Measurements from ENCODE around the gene FGF7.
"Not testable (repeated sequence)": the region's sequence is repeated elsewhere in the genome, so short reads cannot be mapped to it uniquely, and the experiment has no call there.

The FGF7 gene

DNA sequence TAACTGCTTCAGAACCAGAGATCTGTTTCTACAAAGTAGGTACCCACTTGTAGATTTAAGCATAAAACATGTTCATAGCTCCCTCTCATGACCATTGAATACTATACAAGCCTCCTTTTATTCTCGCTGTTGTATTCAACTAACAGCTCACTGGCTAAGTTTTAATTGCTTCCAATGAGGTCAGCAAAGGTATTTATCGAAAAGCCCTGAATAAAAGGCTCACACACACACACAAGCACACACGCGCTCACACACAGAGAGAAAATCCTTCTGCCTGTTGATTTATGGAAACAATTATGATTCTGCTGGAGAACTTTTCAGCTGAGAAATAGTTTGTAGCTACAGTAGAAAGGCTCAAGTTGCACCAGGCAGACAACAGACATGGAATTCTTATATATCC, at the start of gene FGF7:
TSS of gene FGF7 (plus strand) at position 222 of the 400 bp plus-strand sequence. CDS start 1,056 bp downstream, outside the sequence.
- peak; percentile 91 for DNase-seq (ENCODE audit: low read depth)

DNA sequence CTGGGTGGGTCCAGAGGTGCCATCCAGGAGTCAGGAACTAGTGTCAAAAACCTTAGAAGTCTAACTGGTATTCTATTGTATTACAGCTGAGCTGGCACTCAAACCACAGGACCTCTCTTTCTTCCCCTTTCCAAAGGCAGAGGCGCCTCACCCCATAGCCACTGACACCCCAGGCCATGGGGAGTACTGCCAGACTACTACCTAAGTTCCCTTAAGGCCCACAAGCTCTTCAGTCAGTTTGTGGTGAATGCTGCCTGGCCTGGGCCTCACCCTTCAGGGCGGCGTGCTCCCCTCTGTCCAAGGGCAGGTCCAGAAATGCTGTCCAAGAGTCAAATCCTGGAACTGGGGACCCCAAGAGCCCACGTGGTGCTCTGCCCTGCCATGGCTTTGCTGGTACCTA, 43.0 kb upstream of the FGF7 start:
- DNase-seq (ENCODE audit: low read depth): no peak

DNA sequence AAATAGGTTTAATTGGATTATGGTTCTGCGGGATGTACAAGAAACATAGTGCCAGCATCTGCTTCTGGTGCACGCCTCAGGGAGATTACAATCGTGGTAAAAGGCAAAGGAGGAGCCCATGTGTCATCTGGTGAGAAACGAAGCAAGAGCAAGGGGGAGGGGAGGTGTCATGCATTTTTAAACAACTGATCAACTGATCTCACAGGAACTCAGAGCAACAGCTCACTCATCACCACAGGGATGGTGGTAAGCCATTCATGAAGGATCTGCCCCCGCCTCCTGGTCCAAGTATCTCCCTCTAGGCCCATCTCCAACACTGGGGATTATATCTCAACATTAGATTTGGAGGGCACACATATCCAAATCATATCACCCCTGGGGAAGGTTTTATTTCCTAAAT, 42.1 kb upstream of the FGF7 start:
- no peak for DNase-seq (ENCODE audit: low read depth)

DNA sequence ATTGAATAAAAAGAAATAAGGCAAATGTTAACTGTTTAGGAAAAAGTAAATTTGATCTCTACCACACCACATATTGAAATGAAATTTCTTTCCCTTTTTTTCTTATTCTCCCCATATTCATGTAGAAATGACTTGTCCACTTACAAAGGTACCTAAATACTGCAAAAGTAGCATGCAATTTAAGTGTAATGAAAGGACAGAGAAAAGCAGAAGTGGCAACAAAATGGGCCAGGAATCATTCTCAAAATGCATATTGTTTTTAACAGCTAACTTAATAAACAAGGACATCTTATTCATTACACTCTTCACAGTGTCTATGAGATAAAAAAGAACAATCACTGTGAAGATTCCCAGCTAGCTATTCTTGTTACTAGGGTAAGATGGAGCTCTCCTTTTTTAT, 40.6 kb upstream of the FGF7 start:
- no peak for DNase-seq (ENCODE audit: low read depth)

- peak; percentile 55 for DNase-seq (ENCODE audit: low read depth)
Measured at GRCh38 chr15:49383266-49383665, 39.8 kb upstream of the FGF7 start.

- DNase-seq (ENCODE audit: low read depth): no peak
Measured at GRCh38 chr15:49387471-49387870, 35.6 kb upstream of the FGF7 start.

GRCh38 chr15:49402515-49403296, 20.3 kb upstream of the FGF7 start:
- DNase-seq (ENCODE audit: low read depth): not testable (repeated sequence)

DNA sequence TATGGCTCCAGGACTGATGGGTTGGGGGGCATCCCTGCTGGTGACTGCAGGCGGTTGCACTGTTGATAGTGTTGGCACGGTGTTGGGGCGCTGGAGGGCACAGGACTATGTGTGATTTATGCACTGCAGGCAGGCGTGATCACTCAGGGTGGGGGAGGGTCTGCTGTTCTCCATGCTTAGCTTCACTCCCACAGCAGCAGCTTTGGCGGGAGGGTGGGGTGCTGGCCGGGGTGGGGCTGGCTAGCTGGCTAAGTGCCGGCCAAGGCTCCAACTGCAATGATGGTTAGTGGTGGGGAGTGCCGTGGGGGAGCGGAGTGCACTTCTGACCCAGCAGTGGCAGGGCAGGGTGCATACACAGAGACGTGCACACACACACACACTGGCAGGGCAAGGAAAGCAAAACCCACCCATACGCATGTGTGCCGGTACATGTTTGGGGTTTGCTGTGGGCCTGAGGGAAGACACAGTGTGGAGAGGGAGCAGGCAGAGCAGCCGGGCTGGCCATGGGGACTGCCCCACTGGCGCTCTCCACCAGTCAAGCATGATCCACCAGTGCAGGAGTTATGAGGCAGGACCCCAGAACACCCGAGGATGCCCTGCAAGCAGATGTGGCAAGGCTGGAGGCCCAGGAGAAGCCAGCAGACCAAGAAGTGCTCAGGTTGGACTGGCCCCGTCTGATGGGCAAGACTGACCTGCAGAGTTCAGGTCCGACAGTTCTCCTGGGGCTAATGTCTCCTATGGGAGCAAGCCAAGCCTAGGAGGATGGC, 16.5 kb upstream of the FGF7 start:
- DNase-seq (ENCODE audit: low read depth): no peak

- peak; percentile 49 for DNase-seq (ENCODE audit: low read depth)
Measured at GRCh38 chr15:49410641-49411040, 12.4 kb upstream of the FGF7 start.

DNA sequence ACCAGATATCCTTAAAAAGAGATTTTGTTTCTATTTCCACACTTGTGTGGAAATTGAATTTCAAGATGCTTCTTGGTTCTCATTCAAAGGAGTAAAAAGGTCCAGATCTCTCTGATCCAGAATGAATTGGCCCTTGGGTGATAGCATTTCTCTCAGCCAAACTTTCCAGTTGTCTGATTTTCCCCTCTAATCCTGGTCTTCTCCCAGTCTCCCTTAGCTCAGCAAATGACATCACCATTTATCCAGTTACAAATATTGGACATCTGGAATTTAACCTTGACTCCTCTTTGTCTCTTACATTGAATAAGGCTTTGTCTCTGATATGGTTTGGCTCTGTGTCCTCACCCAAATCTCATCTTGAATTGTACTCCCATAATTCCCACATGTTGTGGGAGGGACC, 10.2 kb upstream of the FGF7 start:
- DNase-seq (ENCODE audit: low read depth): no peak

DNA sequence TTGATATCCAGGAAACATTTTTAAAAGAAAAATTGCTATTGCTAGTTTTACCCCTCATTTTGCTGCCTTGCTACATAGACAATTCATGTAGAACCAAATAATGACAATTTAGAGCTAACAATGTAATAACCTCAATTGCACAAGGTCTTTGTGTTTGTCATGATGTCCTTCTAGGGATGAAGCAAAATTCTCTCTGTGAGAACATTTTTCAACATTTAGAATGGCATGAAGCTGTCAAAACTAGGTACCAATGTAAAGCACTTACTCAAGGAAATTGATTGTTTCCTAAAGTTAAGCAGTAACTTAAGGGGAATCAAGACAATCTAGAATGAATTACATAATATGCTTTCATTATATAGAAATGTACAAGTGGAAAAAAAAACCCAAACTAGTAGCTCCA, 7.9 kb upstream of the FGF7 start:
- peak; percentile 4 for DNase-seq (ENCODE audit: low read depth)

DNA sequence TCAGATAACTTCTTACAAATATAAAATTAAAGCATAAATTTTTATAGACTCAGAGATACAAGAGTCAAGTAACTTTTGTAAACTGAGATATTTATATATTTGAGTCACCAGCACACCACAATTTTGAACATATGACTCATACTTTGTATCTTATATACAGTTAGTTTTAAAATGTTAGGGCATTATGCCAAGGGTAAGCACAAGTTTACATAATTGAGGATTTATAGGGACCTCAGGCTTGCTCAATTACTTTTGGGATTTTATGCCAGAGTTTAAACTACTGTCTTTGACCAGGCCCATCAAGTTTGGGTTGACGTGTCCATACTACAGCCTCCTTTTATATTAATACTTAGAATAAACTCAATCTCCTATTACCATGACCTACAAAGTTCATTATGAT, 7.4 kb upstream of the FGF7 start:
- DNase-seq (ENCODE audit: low read depth): peak; percentile 81

DNA sequence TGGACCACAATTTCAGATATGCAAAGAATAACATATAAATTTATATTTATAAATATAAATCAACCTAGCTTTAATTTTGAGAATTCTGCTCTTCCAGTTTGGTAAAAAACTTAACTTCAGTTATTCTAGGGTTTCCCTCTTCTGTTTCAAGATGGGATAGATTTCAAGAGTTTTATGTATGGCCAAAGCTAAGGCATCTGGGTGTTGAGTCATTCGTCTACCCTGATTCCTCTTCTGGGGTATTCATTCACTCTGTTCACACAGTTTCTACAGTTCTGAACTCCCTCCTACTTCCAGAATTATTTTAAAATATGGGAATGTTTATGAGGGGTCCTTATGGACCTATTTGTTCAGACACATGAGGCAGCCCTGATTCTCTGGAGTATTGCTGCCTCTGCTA, 4.2 kb upstream of the FGF7 start:
- no peak for DNase-seq (ENCODE audit: low read depth)

DNA sequence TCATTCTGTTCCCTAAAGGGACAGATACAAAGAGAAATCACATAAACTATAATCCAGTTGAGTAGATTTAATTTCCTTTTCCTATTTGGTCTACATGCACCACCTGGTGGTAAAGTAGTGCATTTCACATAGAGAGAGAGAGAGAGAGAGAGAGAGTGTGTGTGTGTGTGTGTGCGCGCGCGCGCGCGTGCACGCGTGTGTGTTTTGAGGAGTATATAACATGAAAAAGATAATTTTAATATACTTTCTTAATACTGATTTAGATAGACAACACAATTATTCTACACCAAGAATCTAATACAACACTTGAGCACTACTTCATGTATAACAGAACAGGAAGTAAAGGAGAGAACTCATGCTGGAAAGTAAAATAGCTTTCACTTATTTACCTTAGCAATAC, 1.1 kb upstream of the FGF7 start:
- peak; percentile 71 for DNase-seq (ENCODE audit: low read depth)

GRCh38 chr15:49423901-49424550, 984 bp downstream of the FGF7 start:
- DNase-seq (ENCODE audit: low read depth): peak; percentile 3

GRCh38 chr15:49424954-49425353, 1.9 kb downstream of the FGF7 start:
- no peak for DNase-seq (ENCODE audit: low read depth)

DNA sequence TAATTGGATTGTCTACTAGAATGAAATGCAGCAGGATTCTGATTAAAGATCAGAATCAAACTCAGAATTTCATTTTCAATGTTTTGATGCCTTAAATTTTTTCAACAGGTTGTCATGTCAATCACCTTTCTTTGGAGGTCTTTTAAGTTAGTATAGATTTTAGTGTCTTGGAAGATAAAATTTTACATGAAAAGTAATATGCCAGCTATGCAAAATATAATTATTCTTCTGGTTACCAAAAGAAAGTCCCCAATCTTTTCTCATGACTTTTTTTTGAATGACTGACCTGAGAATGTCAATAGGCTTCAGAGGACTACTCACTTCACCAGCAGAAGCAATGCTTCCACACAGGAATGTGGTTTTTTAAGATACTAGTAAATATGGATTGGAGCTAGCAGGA, 4.3 kb downstream of the FGF7 start:
- no peak for DNase-seq (ENCODE audit: low read depth)

- peak; percentile 94 for DNase-seq (ENCODE audit: low read depth)
Measured at GRCh38 chr15:49428409-49429095, 5.5 kb downstream of the FGF7 start.

DNA sequence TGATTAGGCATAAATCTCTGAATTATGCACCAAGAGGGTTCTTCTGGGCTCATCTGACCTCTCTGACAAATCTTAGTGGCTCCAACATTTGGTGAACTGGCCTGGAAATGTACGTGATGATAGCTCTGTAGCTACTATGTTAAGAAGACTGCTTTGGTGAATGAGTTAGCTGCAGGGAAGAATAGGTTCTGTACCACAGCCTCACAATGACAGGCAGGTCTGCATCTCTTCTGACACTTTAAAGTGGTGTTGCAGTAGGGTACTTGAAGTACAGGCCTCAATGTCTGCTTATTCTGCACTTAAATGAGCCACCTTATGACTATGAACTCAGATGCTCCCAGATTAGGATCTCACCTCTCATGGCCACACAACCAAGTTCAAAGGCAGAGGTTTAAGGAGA, 7.0 kb downstream of the FGF7 start:
- DNase-seq (ENCODE audit: low read depth): no peak

DNA sequence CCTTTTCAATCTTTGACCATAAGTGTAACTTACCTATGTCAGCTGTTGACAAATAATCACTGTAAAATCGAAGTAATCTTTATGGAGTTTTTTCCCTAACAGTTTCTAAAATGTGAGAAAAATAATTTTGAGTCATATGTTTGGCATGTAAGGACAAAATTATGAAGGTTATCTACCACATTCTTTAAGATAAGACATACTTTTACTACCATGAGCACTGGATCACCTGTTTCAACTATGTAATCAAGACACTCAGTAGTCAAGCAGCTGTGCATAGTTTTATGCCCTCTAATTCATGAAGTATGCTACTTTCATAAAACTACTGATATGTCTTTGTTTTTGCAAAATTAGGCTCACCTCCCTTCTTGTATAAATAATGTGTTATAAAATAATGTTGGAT, 12.1 kb downstream of the FGF7 start:
- no peak for DNase-seq (ENCODE audit: low read depth)

GRCh38 chr15:49436751-49437150, 13.7 kb downstream of the FGF7 start:
- DNase-seq (ENCODE audit: low read depth): peak; percentile 68

- DNase-seq (ENCODE audit: low read depth): no peak
Measured at GRCh38 chr15:49438962-49439631, 16.1 kb downstream of the FGF7 start.
